ENCODE data around the gene SSNA1.

SSNA1 gene

GRCh38 chr9:137141976-137142936 is 46.2 kb upstream of the SSNA1 start:
- Histone ChIP-seq H3K4me1 (ENCODE audit: insufficient read depth, insufficient read length) (peaks cover 25% of the 10 kb centered on the region), H3K9ac (ENCODE audit: insufficient read length, low read depth) (no peak overlapping the region), H3K4me3 (ENCODE audit: insufficient read length, low read depth) (no peak overlapping the region), H3K27me3 (ENCODE audit: insufficient read depth, insufficient read length) (peaks cover 66% of the 10 kb centered on the region), H3K9me3 (ENCODE audit: insufficient read depth, low read length) (no peaks in the 10 kb centered on the region), H3K36me3 (ENCODE audit: insufficient read depth, insufficient read length, low read length) (no peaks in the 10 kb centered on the region)
- TF ChIP-seq SUZ12 (IDR thresholded peaks at IDR 0.05; ENCODE audit: extremely low read depth, insufficient read depth, insufficient read length): no peak
- DNase-seq (ENCODE audit: low read depth, low spot score): no peak

- TF ChIP-seq SUZ12 (IDR thresholded peaks at IDR 0.05; ENCODE audit: extremely low read depth, insufficient read depth, insufficient read length): no peak
- H3K9ac ChIP-seq (ENCODE audit: insufficient read length, low read depth): no peak overlapping the region
- DNase-seq (ENCODE audit: low read depth, low spot score): no peak
- no peak overlapping the region for H3K4me3 ChIP-seq (ENCODE audit: insufficient read length, low read depth)
- H3K4me1 ChIP-seq (ENCODE audit: insufficient read depth, insufficient read length): peaks cover 19% of the 10 kb centered on the region
- peaks cover 55% of the 10 kb centered on the region for H3K27me3 ChIP-seq (ENCODE audit: insufficient read depth, insufficient read length)
- H3K9me3 ChIP-seq (ENCODE audit: insufficient read depth, low read length): no peaks in the 10 kb centered on the region
- H3K36me3 ChIP-seq (ENCODE audit: insufficient read depth, insufficient read length, low read length): no peaks in the 10 kb centered on the region
Observed at GRCh38 chr9:137143459-137143858, 45.0 kb upstream of the SSNA1 start.

- TF ChIP-seq ZNF274 (IDR thresholded peaks at IDR 0.05; ENCODE audit: low read depth, low read length) (no peak), SUZ12 (IDR thresholded peaks at IDR 0.05; ENCODE audit: extremely low read depth, insufficient read depth, insufficient read length) (no peak), YY1 (IDR thresholded peaks at IDR 0.05; ENCODE audit: insufficient read depth, insufficient read length) (no peak)
- DNase-seq (ENCODE audit: low read depth, low spot score): no peak
Observed at GRCh38 chr9:137145731-137146526, 42.5 kb upstream of the SSNA1 start.

GRCh38 chr9:137146527-137146918 is 42.0 kb upstream of the SSNA1 start:
- Histone ChIP-seq H3K9ac (ENCODE audit: insufficient read length, low read depth) (no peak overlapping the region), H3K36me3 (ENCODE audit: insufficient read depth, insufficient read length, low read length) (no peaks in the 10 kb centered on the region), H3K27me3 (ENCODE audit: insufficient read depth, insufficient read length) (peaks cover 25% of the 10 kb centered on the region), H3K9me3 (ENCODE audit: insufficient read depth, low read length) (no peaks in the 10 kb centered on the region), H3K4me3 (ENCODE audit: insufficient read length, low read depth) (no peak overlapping the region), H3K4me1 (ENCODE audit: insufficient read depth, insufficient read length) (peaks cover 14% of the 10 kb centered on the region)
- no peak for DNase-seq (ENCODE audit: low read depth, low spot score)
- TF ChIP-seq ZNF274 (IDR thresholded peaks at IDR 0.05; ENCODE audit: low read depth, low read length): no peak
- TF ChIP-seq SUZ12 (IDR thresholded peaks at IDR 0.05; ENCODE audit: extremely low read depth, insufficient read depth, insufficient read length): no peak
- no peak for TF ChIP-seq YY1 (IDR thresholded peaks at IDR 0.05; ENCODE audit: insufficient read depth, insufficient read length)

More at GRCh38 chr9:137145731-137146526, 42.5 kb upstream of the SSNA1 start:
- H3K9me3 ChIP-seq (ENCODE audit: insufficient read depth, low read length): no peaks in the 10 kb centered on the region
- peaks cover 31% of the 10 kb centered on the region for H3K27me3 ChIP-seq (ENCODE audit: insufficient read depth, insufficient read length)
- no peak overlapping the region for H3K4me3 ChIP-seq (ENCODE audit: insufficient read length, low read depth)
- H3K36me3 ChIP-seq (ENCODE audit: insufficient read depth, insufficient read length, low read length): no peaks in the 10 kb centered on the region
- H3K9ac ChIP-seq (ENCODE audit: insufficient read length, low read depth): no peak overlapping the region
- H3K4me1 ChIP-seq (ENCODE audit: insufficient read depth, insufficient read length): peaks cover 14% of the 10 kb centered on the region

- TF ChIP-seq SUZ12 (IDR thresholded peaks at IDR 0.05; ENCODE audit: extremely low read depth, insufficient read depth, insufficient read length) (no peak), ZNF274 (IDR thresholded peaks at IDR 0.05; ENCODE audit: low read depth, low read length) (no peak), YY1 (IDR thresholded peaks at IDR 0.05; ENCODE audit: insufficient read depth, insufficient read length) (no peak)
- peaks cover 17% of the 10 kb centered on the region for H3K27me3 ChIP-seq (ENCODE audit: insufficient read depth, insufficient read length)
- no peak overlapping the region for H3K4me3 ChIP-seq (ENCODE audit: insufficient read length, low read depth)
- no peaks in the 10 kb centered on the region for H3K36me3 ChIP-seq (ENCODE audit: insufficient read depth, insufficient read length, low read length)
- no peak overlapping the region for H3K9ac ChIP-seq (ENCODE audit: insufficient read length, low read depth)
- no peak for DNase-seq (ENCODE audit: low read depth, low spot score)
- H3K9me3 ChIP-seq (ENCODE audit: insufficient read depth, low read length): no peaks in the 10 kb centered on the region
- H3K4me1 ChIP-seq (ENCODE audit: insufficient read depth, insufficient read length): peaks cover 14% of the 10 kb centered on the region
Observed at GRCh38 chr9:137147091-137147792, 41.2 kb upstream of the SSNA1 start.

- H3K4me3 ChIP-seq (ENCODE audit: insufficient read length, low read depth): no peak overlapping the region
- no peak overlapping the region for H3K9ac ChIP-seq (ENCODE audit: insufficient read length, low read depth)
- no peaks in the 10 kb centered on the region for H3K36me3 ChIP-seq (ENCODE audit: insufficient read depth, insufficient read length, low read length)
- H3K4me1 ChIP-seq (ENCODE audit: insufficient read depth, insufficient read length): peaks cover 14% of the 10 kb centered on the region
- H3K9me3 ChIP-seq (ENCODE audit: insufficient read depth, low read length): no peaks in the 10 kb centered on the region
- peaks cover 12% of the 10 kb centered on the region for H3K27me3 ChIP-seq (ENCODE audit: insufficient read depth, insufficient read length)
- no peak for DNase-seq (ENCODE audit: low read depth, low spot score)
- TF ChIP-seq ZNF274 (IDR thresholded peaks at IDR 0.05; ENCODE audit: low read depth, low read length) (no peak), SUZ12 (IDR thresholded peaks at IDR 0.05; ENCODE audit: extremely low read depth, insufficient read depth, insufficient read length) (no peak), YY1 (IDR thresholded peaks at IDR 0.05; ENCODE audit: insufficient read depth, insufficient read length) (no peak)
Observed at GRCh38 chr9:137147793-137148160, 40.7 kb upstream of the SSNA1 start.

- Histone ChIP-seq H3K36me3 (ENCODE audit: insufficient read depth, insufficient read length, low read length) (no peaks in the 10 kb centered on the region), H3K27me3 (ENCODE audit: insufficient read depth, insufficient read length) (peaks cover 7% of the 10 kb centered on the region), H3K4me3 (ENCODE audit: insufficient read length, low read depth) (no peak overlapping the region), H3K9ac (ENCODE audit: insufficient read length, low read depth) (peak overlapping the region; percentile 25), H3K9me3 (ENCODE audit: insufficient read depth, low read length) (no peaks in the 10 kb centered on the region), H3K4me1 (ENCODE audit: insufficient read depth, insufficient read length) (peaks cover 14% of the 10 kb centered on the region)
- no peak for TF ChIP-seq YY1 (IDR thresholded peaks at IDR 0.05; ENCODE audit: insufficient read depth, insufficient read length)
- no peak for TF ChIP-seq ZNF274 (IDR thresholded peaks at IDR 0.05; ENCODE audit: low read depth, low read length)
- TF ChIP-seq SUZ12 (IDR thresholded peaks at IDR 0.05; ENCODE audit: extremely low read depth, insufficient read depth, insufficient read length): no peak
- DNase-seq (ENCODE audit: low read depth, low spot score): no peak
Observed at GRCh38 chr9:137148242-137148641, 40.2 kb upstream of the SSNA1 start.
